Ectodermal cell (in vitro differentiated cells): ENCODE data around the gene TPSD1.
"Not testable (repeated sequence)": the region's sequence is repeated elsewhere in the genome, so short reads cannot be mapped to it uniquely, and the experiment has no call there.

ENCODE experiments used
- H3K27ac ChIP-seq: 2 replicates; pipeline ENCODE4 v1.7.0; 2013; ENCODE audit warnings: mild to moderate bottlenecking, low read depth, low read length; ENCODE audit not compliant: insufficient read depth, poor library complexity, severe bottlenecking
- H3K27me3 ChIP-seq: 2 replicates; pipeline ENCODE4 v1.7.0; 2013; ENCODE audit warnings: mild to moderate bottlenecking, low read length; ENCODE audit not compliant: insufficient read depth, control insufficient read depth, poor library complexity, severe bottlenecking
- H3K36me3 ChIP-seq: one replicate; pipeline ENCODE4 v1.7.0; 2013; ENCODE audit warnings: low read length; ENCODE audit not compliant: control insufficient read depth, insufficient read depth
- H3K4me1 ChIP-seq: one replicate; pipeline ENCODE4 v1.7.0; 2013; ENCODE audit warnings: low read length; ENCODE audit not compliant: control insufficient read depth, insufficient read depth
- H3K4me3 ChIP-seq: 2 replicates; pipeline ENCODE4 v1.7.0; 2013; ENCODE audit warnings: low read depth, low read length, control low read depth; ENCODE audit not compliant: insufficient read depth
- H3K9me3 ChIP-seq: 2 replicates; pipeline ENCODE4 v1.7.0; 2013; ENCODE audit warnings: mild to moderate bottlenecking, low read length, moderate library complexity; ENCODE audit not compliant: control insufficient read depth
- WGBS, 2 experiments: methylation state at CpG; one replicate each; pipeline ENCODE4 v1.1.7; 2013; ENCODE audit warnings: missing lambda C conversion rate in 2 of 2; 5-methylcytosine and 5-hydroxymethylcytosine counted together

TPSD1 gene

GRCh38 chr16:1229476-1229875 lies 26.4 kb upstream of the TPSD1 start:
- H3K27me3 ChIP-seq, H3K27ac ChIP-seq, H3K36me3 ChIP-seq, H3K4me3 ChIP-seq, H3K4me1 ChIP-seq, H3K9me3 ChIP-seq: not testable (repeated sequence)
- 93% methylated on average over 10 of the region's 13 CpGs for WGBS, 2 experiments

GRCh38 chr16:1230084-1230470 lies 25.8 kb upstream of the TPSD1 start, which contains the start of gene TPSB2:
TSS of gene TPSB2 (minus strand) at chr16:1230184. CDS start at chr16:1229951, 233 bp downstream.
- H3K27ac ChIP-seq, H3K36me3 ChIP-seq, H3K9me3 ChIP-seq, H3K4me1 ChIP-seq, H3K4me3 ChIP-seq, H3K27me3 ChIP-seq: not testable (repeated sequence)
- 45 to 70% methylated on average over 1 to 2 of the region's 11 CpGs for WGBS, 2 experiments

GRCh38 chr16:1230471-1231212 lies 25.2 kb upstream of the TPSD1 start:
- H3K27me3 ChIP-seq, H3K4me3 ChIP-seq, H3K4me1 ChIP-seq, H3K9me3 ChIP-seq, H3K27ac ChIP-seq, H3K36me3 ChIP-seq: not testable (repeated sequence)
- 85 to 86% methylated on average over 17 of the region's 17 CpGs for WGBS, 2 experiments

- not testable (repeated sequence) for H3K4me3 ChIP-seq, H3K27me3 ChIP-seq, H3K27ac ChIP-seq, H3K4me1 ChIP-seq, H3K9me3 ChIP-seq, H3K36me3 ChIP-seq
- WGBS, 2 experiments, result 87 to 89% methylated on average over 5 to 7 of the region's 7 CpGs
These were observed 24.6 kb upstream of the TPSD1 start for GRCh38 chr16:1231301-1231700.

GRCh38 chr16:1232049-1232748 lies 23.7 kb upstream of the TPSD1 start:
- H3K4me1 ChIP-seq, H3K9me3 ChIP-seq, H3K27me3 ChIP-seq, H3K27ac ChIP-seq, H3K36me3 ChIP-seq, H3K4me3 ChIP-seq: not testable (repeated sequence)
- no CpG with 5 or more reads among the region's 47 CpGs for WGBS, 2 experiments

- not testable (repeated sequence) for H3K4me3 ChIP-seq, H3K27ac ChIP-seq, H3K9me3 ChIP-seq, H3K4me1 ChIP-seq, H3K36me3 ChIP-seq, H3K27me3 ChIP-seq
- WGBS, 2 experiments, result no CpG with 5 or more reads among the region's 29 CpGs
These were observed 19.2 kb upstream of the TPSD1 start for GRCh38 chr16:1236659-1237058.

GRCh38 chr16:1237990-1238389 lies 17.9 kb upstream of the TPSD1 start:
- H3K36me3 ChIP-seq, result no peaks in the 10 kb centered on the region
- H3K4me3 ChIP-seq, result no peak overlapping the region
- H3K9me3 ChIP-seq, result no peaks in the 10 kb centered on the region
- H3K27me3 ChIP-seq, result no peaks in the 10 kb centered on the region
- H3K27ac ChIP-seq, result no peak overlapping the region
- WGBS, 2 experiments, result 88 to 93% methylated on average over 9 of the region's 9 CpGs
- H3K4me1 ChIP-seq, result no peaks in the 10 kb centered on the region

DNA sequence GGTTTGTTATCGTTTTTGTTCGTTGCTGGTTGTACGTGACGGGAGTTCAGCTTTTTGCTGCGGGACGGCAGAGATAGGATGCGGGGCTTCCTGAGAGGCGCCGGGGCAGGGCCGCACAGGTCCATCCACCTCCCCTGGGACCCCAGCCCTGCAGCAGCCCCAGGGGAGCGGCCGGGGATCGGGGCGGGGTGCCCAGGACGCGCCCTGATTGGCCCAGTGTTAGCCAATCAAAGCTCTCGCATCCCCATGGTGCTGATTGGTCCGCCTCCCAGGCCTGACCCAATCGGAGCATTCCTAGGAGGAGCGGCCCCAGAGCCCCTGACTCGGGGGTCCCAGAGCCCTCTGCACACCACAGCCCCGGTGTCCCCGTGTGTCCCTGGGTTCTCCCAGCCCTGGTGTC lies 17.0 kb upstream of the TPSD1 start:
- H3K9me3 ChIP-seq, H3K27ac ChIP-seq, H3K36me3 ChIP-seq, H3K4me1 ChIP-seq, H3K4me3 ChIP-seq, H3K27me3 ChIP-seq: not testable (repeated sequence)
- 90 to 93% methylated on average over 16 to 18 of the region's 23 CpGs for WGBS, 2 experiments

DNA sequence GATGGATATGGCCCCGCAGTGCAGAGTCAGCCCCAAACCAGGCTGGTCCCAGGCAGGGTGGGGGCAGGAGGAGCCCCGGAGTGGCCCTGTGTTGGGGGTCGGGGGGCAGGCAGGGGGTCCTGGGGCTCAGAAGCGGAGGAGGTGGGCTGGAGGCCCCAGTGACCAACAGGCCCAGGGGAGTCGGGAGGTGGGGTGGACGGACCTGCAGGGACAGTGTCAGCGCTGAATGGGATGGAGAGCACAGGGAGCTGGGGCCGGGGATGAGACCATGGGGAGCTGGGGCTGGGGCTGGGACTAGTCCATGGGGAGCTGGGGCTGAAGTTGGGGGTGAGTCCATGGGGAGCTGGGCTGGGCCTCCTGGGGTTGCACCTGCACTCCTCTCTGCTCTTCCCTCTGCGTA lies 16.3 kb upstream of the TPSD1 start:
- 88 to 91% methylated on average over 6 of the region's 9 CpGs for WGBS, 2 experiments
- H3K4me3 ChIP-seq, H3K9me3 ChIP-seq, H3K27me3 ChIP-seq, H3K36me3 ChIP-seq, H3K4me1 ChIP-seq, H3K27ac ChIP-seq: not testable (repeated sequence)

DNA sequence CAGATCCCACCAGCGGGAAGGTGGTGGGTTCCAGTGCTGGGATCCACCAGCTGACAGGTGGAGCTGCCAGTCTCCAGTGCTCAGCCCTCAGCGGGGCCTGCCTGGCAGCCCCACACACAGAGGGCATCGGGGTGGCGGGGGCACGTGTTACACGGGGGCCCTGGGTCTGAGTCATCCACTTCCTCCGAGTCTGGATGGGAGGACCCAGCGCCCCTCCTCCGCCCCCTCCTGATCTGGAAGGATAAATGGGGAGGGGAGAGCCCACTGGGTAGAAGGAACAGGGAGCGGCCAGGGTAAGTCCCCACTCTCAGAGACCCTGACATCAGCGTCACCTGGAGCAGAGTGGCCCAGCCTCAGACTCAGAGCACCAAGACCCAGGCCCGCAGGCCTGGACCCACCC lies 15.4 kb upstream of the TPSD1 start, which contains the start of gene TPSAB1:
Gene TPSAB1 (plus strand): TSS at position 270 of the 400 bp plus-strand sequence. CDS start 234 bp downstream, outside the sequence.
- WGBS, 2 experiments, result 63 to 83% methylated on average over 4 of the region's 12 CpGs

More for the DNA sequence above, 15.4 kb upstream of the TPSD1 start, which contains the start of gene TPSAB1:
- not testable (repeated sequence) for H3K4me1 ChIP-seq, H3K27me3 ChIP-seq, H3K9me3 ChIP-seq, H3K27ac ChIP-seq, H3K36me3 ChIP-seq, H3K4me3 ChIP-seq
